H1 (cell line): ENCODE measurements around the gene SIGLEC12.

ENCODE experiments used
- CTCF ChIP-seq, 3 experiments: IDR thresholded peaks; 1 replicate in 2 of 3; 2 replicates in 1 of 3; pipeline versions ENCODE4 v1.5.1 to v1.6.1; 2011; ENCODE audit warnings: low read length in 3 of 3, mild to moderate bottlenecking in 3 of 3, inconsistent platforms in 2 of 3, low read depth in 1 of 3, moderate library complexity in 1 of 3; ENCODE audit not compliant: insufficient read depth in 1 of 3; ENCODE audit errors: control extremely low read depth in 1 of 3
- EZH2 ChIP-seq: fragments of 200-600 bp; sonication (generic); IDR thresholded peaks from 2 replicates; pipeline ENCODE4 v1.7.1; 2012; ENCODE audit warnings: low read depth, mild to moderate bottlenecking, moderate library complexity, low read length, inconsistent platforms; ENCODE audit not compliant: severe bottlenecking
- RXRA ChIP-seq: IDR thresholded peaks from 2 replicates; pipeline ENCODE4 v1.6.1; 2011; ENCODE audit warnings: low read depth, mild to moderate bottlenecking, low read length, moderate library complexity; ENCODE audit not compliant: insufficient read depth
- SIN3A ChIP-seq, 2 experiments: IDR thresholded peaks in 1 of 2; conservative IDR thresholded peaks in 1 of 2; 2 replicates each; pipeline ENCODE4 v1.6.1; 2011 to 2012; ENCODE audit warnings: low read length in 2 of 2, improper control_type of control experiment in 1 of 2, low read depth in 1 of 2, mild to moderate bottlenecking in 1 of 2

- TF ChIP-seq RXRA = no peak
- no peak for TF ChIP-seq CTCF (IDR thresholded peaks at IDR 0.05; ENCODE audit: control extremely low read depth in 1 of 3, insufficient read depth in 1 of 3, low read depth in 1 of 3, low read length in 3 of 3)
- TF ChIP-seq EZH2 = no peak
- no peak for TF ChIP-seq SIN3A (conservative IDR thresholded peaks at IDR 0.05 in 1 of 2, IDR thresholded peaks at IDR 0.05 in 1 of 2; ENCODE audit: low read depth in 1 of 2, low read length in 2 of 2)
Observed at GRCh38 chr19:51546650-51547396, 45.2 kb upstream of the SIGLEC12 start.
